Cardiac fibroblast (primary cell): ENCODE measurements around the gene RAB12.
A peak's percentile ranks its signal among the peaks of the same experiment; 100 is the strongest.
"Not testable (repeated sequence)": the region's sequence is repeated elsewhere in the genome, so short reads cannot be mapped to it uniquely, and the experiment has no call there.

Source experiments
- DNase-seq, 2 donors: peaks; one replicate each; pipeline versions ENCODE4 v3.0.0 to v3.0.0-alpha.2; 2010; ENCODE audit warnings: low read depth in 2 of 2
- H3K4me3 ChIP-seq, 2 donors: replicated peaks in 1 of 2; 1 replicate in 1 of 2; 2 replicates in 1 of 2; pipeline ENCODE4 v1.5.1; 2011; ENCODE audit warnings: low read depth in 2 of 2, low read length in 2 of 2, mild to moderate bottlenecking in 2 of 2, moderate library complexity in 1 of 2
- CTCF ChIP-seq: IDR thresholded peaks from one replicate; pipeline ENCODE4 v1.5.1; 2011; ENCODE audit warnings: low read depth, mild to moderate bottlenecking, low read length, inconsistent platforms

The RAB12 gene

DNA sequence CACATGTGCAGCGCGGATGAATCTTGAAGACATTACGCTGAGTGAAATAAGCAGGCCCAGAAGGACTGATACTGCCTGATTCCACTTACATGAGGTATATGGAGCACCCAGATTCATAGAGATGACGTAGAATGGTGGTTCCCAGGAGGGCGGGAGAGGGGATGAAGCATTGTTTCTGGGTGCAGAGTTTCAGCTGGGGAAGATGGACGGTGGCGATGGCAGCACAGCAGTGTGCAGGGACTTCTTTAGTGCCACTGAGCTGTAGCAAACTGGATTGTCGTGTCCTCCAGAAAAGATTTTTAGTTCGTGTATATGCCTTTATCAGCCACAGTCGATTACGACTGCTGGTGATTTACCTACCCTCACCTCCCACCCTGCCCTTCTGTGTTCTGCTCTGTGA is 30.5 kb downstream of the RAB12 start:
- H3K4me3 ChIP-seq, result no peak overlapping the region
- DNase-seq, result no peak
- TF ChIP-seq CTCF, result no peak

- no peak for DNase-seq
- TF ChIP-seq CTCF, result no peak
These were observed 34.2 kb downstream of the RAB12 start for GRCh38 chr18:8643326-8643878.

GRCh38 chr18:8647359-8647758 is 38.1 kb downstream of the RAB12 start:
- not testable (repeated sequence) for DNase-seq, H3K4me3 ChIP-seq

More at GRCh38 chr18:8643326-8643878, 34.2 kb downstream of the RAB12 start:
- H3K4me3 ChIP-seq, result no peak overlapping the region

DNA sequence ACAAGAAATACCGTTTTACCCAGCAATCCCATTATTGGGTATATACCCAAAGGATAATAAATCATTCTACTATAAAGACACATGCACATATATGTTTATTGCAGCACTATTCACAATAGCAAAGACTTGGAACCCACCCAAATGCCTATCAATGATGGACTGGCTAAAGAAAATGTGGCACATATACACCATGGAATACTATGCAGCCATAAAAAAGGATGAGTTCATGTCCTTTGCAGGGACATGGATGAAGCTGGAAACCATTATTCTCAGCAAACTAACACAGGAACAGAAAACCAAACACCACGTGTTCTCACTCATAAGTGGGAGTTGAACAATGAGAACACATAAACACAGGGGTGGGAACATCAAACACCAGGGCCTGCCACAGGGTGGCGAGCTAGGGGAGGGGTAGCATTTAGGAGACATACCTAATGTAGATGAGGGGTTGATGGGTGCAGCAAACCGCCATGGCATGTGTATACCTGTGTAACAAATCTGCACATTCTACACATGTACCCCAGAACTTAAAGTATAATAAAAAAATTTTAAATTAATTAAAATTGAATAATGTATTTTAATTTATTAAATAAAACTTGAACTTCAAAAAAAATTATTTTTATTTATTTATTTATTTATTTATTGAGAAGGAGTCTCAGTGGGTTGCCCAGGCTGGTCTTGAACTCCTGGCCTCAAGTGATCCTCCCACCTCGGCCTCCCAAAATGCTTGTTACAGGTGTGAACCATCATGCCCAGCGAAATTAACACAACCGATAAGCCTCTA is 42.4 kb downstream of the RAB12 start:
- not testable (repeated sequence) for H3K4me3 ChIP-seq, DNase-seq

DNA sequence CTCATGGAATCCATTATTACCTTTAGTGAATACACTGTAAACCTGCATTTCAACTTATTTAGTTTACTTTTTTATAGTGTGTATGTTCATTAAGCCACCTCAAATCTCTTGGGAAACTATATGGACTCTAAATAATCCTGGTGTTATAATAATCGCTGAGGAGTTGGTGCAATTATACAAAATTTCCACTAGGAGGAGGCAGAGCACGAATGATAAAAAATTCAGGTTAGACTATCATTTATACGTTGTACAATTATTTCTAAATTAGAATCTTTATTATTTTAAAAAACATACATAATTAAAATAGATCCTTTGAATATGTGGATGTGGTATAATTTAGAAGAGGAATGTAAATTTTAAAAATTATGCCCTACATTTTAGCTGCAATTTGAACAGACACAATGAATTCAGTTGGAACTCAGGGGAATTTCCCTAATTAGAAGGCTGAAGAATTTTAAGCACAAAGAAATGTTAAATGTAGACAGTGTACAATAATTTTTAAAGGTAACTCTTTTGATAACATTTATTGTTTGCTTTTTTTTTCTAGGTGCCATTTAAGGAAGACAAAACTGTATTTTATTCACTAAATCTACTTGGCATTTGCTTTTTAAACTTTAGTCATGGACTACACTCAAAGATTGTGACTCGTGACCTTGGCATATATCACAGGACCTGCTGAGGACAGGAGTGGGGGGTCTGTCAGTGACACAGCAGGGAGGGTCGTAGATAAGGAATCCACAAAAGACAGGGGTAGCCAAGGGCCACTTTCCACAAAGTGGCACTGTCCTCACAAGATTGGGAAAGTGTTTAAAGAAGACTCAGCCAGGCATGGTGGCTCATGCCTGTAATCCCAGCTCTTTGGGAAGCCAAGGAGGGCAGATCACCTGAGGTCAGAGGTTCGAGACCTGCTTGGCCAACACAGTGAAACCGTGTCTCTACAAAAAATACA is 45.5 kb downstream of the RAB12 start:
- H3K4me3 ChIP-seq, result no peak overlapping the region
- peak; percentile 37 to 46 for DNase-seq
- peak; percentile 60 for TF ChIP-seq CTCF

DNA sequence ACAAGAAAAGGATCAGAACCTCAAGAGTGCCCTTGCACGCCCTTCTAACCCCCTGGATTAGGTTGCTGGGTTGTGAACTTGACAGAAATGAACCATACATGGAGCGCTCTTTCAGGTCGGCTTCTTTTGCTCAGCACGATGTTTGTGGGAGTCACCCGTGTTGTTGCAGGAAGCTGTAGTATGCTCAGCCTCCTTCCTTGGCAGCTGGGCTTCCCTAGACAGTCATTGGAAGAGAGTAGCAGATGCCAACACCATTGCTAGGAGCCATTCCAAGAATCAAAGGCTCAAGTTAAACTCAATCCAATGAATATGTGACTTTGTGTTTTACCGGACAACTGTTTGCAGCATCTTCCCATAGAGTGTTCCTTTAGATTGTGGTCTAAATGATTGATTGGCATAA is 47.0 kb downstream of the RAB12 start:
- peak; percentile 9 to 12 for DNase-seq
- H3K4me3 ChIP-seq, result no peak overlapping the region
- TF ChIP-seq CTCF, result no peak

- no peak overlapping the region for H3K4me3 ChIP-seq
- TF ChIP-seq CTCF, result no peak
- DNase-seq, result no peak
These were observed 48.0 kb downstream of the RAB12 start for GRCh38 chr18:8657050-8657820.
